Choroid plexus epithelial cell (primary cell): ENCODE measurements around the gene CNTFR.

Experiments
- DNase-seq: peaks from one replicate; pipeline ENCODE4 v3.0.0-alpha.2; 2010; ENCODE audit warnings: low read depth
- H3K4me3 ChIP-seq: 2 replicates; pipeline ENCODE4 v1.5.1; 2011; ENCODE audit warnings: low read depth, mild to moderate bottlenecking, control low read depth, low read length, moderate library complexity
- CTCF ChIP-seq: conservative IDR thresholded peaks from 2 replicates; pipeline ENCODE4 v1.5.1; 2011; ENCODE audit warnings: low read depth, mild to moderate bottlenecking, control low read depth, inconsistent platforms, low read length, moderate library complexity

Gene CNTFR

GRCh38 chr9:34505370-34506120, 84.0 kb downstream of the CNTFR start:
- no peak for TF ChIP-seq CTCF
- no peak overlapping the region for H3K4me3 ChIP-seq
- no peak for DNase-seq

- no peak for TF ChIP-seq CTCF
- H3K4me3 ChIP-seq = no peak overlapping the region
- no peak for DNase-seq
These were observed 86.1 kb downstream of the CNTFR start for GRCh38 chr9:34503406-34503805.

- no peak for DNase-seq
- TF ChIP-seq CTCF = no peak
- H3K4me3 ChIP-seq = no peak overlapping the region
These were observed 86.6 kb downstream of the CNTFR start for GRCh38 chr9:34502891-34503290.

GRCh38 chr9:34502471-34502870, 87.1 kb downstream of the CNTFR start:
- no peak for TF ChIP-seq CTCF
- no peak for DNase-seq
- H3K4me3 ChIP-seq = no peak overlapping the region

- peak; percentile 62 for DNase-seq
- no peak overlapping the region for H3K4me3 ChIP-seq
- TF ChIP-seq CTCF = peak; percentile 62
These were observed 87.6 kb downstream of the CNTFR start for GRCh38 chr9:34501889-34502425.
